Spleen (tissue), 11 donors: Measurements from ENCODE around the gene TMEM163. TPM values are rescaled to one million over a fixed set of nuclear protein-coding genes. Genes with fewer than 3 reads are reported as not detected.

Source experiments
- DNase-seq: peaks from one replicate; pipeline ENCODE4 v3.0.0-alpha.2; 2020
- H3K27ac ChIP-seq, 8 donors: fragments of 200-600 bp; sonication (generic) in 7 of 8; 1 replicate in 4 of 8; 2 replicates in 4 of 8; pipeline versions ENCODE4 v1.5.0 to v1.8.0; 2016 to 2021; ENCODE audit warnings: inconsistent platforms in 4 of 8, mild to moderate bottlenecking in 4 of 8, moderate library complexity in 1 of 8
- H3K27me3 ChIP-seq, 7 donors: fragments of 200-600 bp; sonication (generic) in 6 of 7; replicated peaks in 1 of 7; 1 replicate in 4 of 7; 2 replicates in 3 of 7; pipeline versions ENCODE4 v1.5.0 to v1.8.0; 2016 to 2021; ENCODE audit warnings: inconsistent platforms in 3 of 7, mild to moderate bottlenecking in 1 of 7
- H3K36me3 ChIP-seq, 6 donors: fragments of 200-600 bp; sonication (generic) in 5 of 6; 1 replicate in 4 of 6; 2 replicates in 2 of 6; pipeline versions ENCODE4 v1.5.0 to v1.8.0; 2016 to 2021; ENCODE audit warnings: inconsistent platforms in 2 of 6
- H3K4me1 ChIP-seq, 6 donors: fragments of 200-600 bp; sonication (generic) in 5 of 6; 1 replicate in 3 of 6; 2 replicates in 3 of 6; pipeline versions ENCODE4 v1.5.0 to v1.8.0; 2016 to 2021; ENCODE audit warnings: inconsistent platforms in 3 of 6
- H3K4me3 ChIP-seq, 8 donors: fragments of 200-600 bp; sonication (generic) in 7 of 8; 1 replicate in 4 of 8; 2 replicates in 4 of 8; pipeline versions ENCODE4 v1.5.0 to v1.8.0; 2016 to 2021; ENCODE audit warnings: inconsistent platforms in 4 of 8, mild to moderate bottlenecking in 4 of 8, moderate library complexity in 2 of 8
- H3K9me3 ChIP-seq, 8 donors: fragments of 200-600 bp; sonication (generic) in 7 of 8; 1 replicate in 4 of 8; 2 replicates in 4 of 8; pipeline versions ENCODE4 v1.5.0 to v1.8.0; 2016 to 2021; ENCODE audit warnings: inconsistent platforms in 4 of 8
- CTCF ChIP-seq, 11 experiments: fragments of 200-600 bp in 7 of 11; fragments of 450-650 bp in 4 of 11; sonication (generic) in 4 of 11; IDR thresholded peaks in 8 of 11; conservative IDR thresholded peaks in 3 of 11; 1 replicate in 7 of 11; 2 replicates in 4 of 11; pipeline versions ENCODE4 v1.4.0 to v1.8.0; 2016 to 2021; ENCODE audit warnings: antibody characterized with exemption in 11 of 11, inconsistent platforms in 4 of 11, mild to moderate bottlenecking in 1 of 11
- POLR2A ChIP-seq, 3 donors: fragments of 450-650 bp; IDR thresholded peaks; one replicate each; pipeline ENCODE4 v1.5.1; 2017; ENCODE audit warnings: antibody characterized with exemption in 3 of 3, mild to moderate bottlenecking in 1 of 3
- POLR2AphosphoS5 ChIP-seq, 3 donors: sonication (generic); formaldehyde crosslinking; IDR thresholded peaks; one replicate each; pipeline ENCODE4 v1.5.1; 2017; ENCODE audit warnings: antibody characterized with exemption in 3 of 3
- WGBS, 5 donors: extraction: QIAGEN DNeasy Blood & Tissue Kit in 3 of 5; methylation state at CpG; one replicate each; pipeline versions ENCODE4 v1.1.5 to v1.1.7; 2013 to 2018; 5-methylcytosine and 5-hydroxymethylcytosine counted together
- intact Hi-C: fragments of 100-400 bp; cut with DNase I; formaldehyde crosslinking; loops from one replicate; pipeline ENCODE4 v1.15.0; 2023; ENCODE audit warnings: low total_unique reads
- polyA plus RNA-seq, 3 donors: library from polyadenylated mRNA; stranded (reverse); fragments of 200-250 nt; gene quantifications; one replicate each; pipeline ENCODE4 v1.2.1, GENCODE V29; 2013
- total RNA-seq, 7 donors: library from RNA; depleted of rRNA in 3 of 7; stranded (reverse); fragments of >200 nt in 3 of 7; fragmentation: NEBNext Ultra II Directional in 4 of 7; extraction: Animal tissue kit (Norgen Biotek cat#: 25700) in 4 of 7; gene quantifications; one replicate each; pipeline versions ENCODE4 v1.1.0 to v1.2.1, GENCODE V29; 2016 to 2021
- donor health status: healthy with polysubstance abuse.
- donor health status: DM: no; HTN: no; CAD: no; lungs with moderate emphysema.
- donor health status: DM: no; HTN: no; CAD: no.
- donor health status: Bipolar disorder and iron deficiency.
- donor health status: healthy.
- donor health status: DM: no; HTN: no; CAD: no.
- donor health status: DM: yes; HTN: yes; CAD: no.

The TMEM163 gene
- total and polyA plus RNA-seq, 10 donors = 2.4 to 12.5 (median 3.7) TPM

GRCh38 chr2:134706587-134707329, 12.0 kb downstream of the TMEM163 start:
- DNase-seq = no peak
- Histone ChIP-seq H3K36me3 (no peaks in the 10 kb centered on the region), H3K4me1 (peaks cover 0 to 16% (median 11%) of the 10 kb centered on the region in 6 donors), H3K9me3 (no peaks in the 10 kb centered on the region), H3K4me3 (peak overlapping the region in 1 of 8 donors; percentile 42), H3K27me3 (peaks cover 0 to 65% (median 6%) of the 10 kb centered on the region in 7 donors), H3K27ac (no peak overlapping the region)
- TF ChIP-seq POLR2AphosphoS5 (IDR thresholded peaks at IDR 0.05) = peak in 2 of 3 donors; percentile 47 to 54
- peak in 1 of 11 experiments; percentile 8 for TF ChIP-seq CTCF (IDR thresholded peaks at IDR 0.05 in 8 of 11, conservative IDR thresholded peaks at IDR 0.05 in 3 of 11)
- TF ChIP-seq POLR2A (IDR thresholded peaks at IDR 0.05) = no peak
- intact Hi-C loops = no loop called here
- 9 to 19% (median 11%) methylated on average over 18 of the region's 18 CpGs for WGBS, 5 donors

- no peak for DNase-seq
- Histone ChIP-seq H3K4me1 (peaks cover 0 to 16% (median 11%) of the 10 kb centered on the region in 6 donors), H3K4me3 (no peak overlapping the region), H3K9me3 (no peaks in the 10 kb centered on the region), H3K27ac (no peak overlapping the region), H3K27me3 (peaks cover 0 to 70% (median 6%) of the 10 kb centered on the region in 7 donors), H3K36me3 (no peaks in the 10 kb centered on the region)
- 71 to 79% (median 77%) methylated on average over 16 to 21 of the region's 21 CpGs for WGBS, 5 donors
- no peak for TF ChIP-seq POLR2AphosphoS5 (IDR thresholded peaks at IDR 0.05)
- intact Hi-C loops = no loop called here
Observed at GRCh38 chr2:134705861-134706586, 12.8 kb downstream of the TMEM163 start.

- H3K36me3 ChIP-seq = no peaks in the 10 kb centered on the region
- intact Hi-C loops = no loop called here
- WGBS, 5 donors = 72 to 94% (median 86%) methylated on average over 3 to 4 of the region's 4 CpGs
- H3K9me3 ChIP-seq = no peaks in the 10 kb centered on the region
- H3K4me3 ChIP-seq = no peak overlapping the region
- H3K4me1 ChIP-seq = peaks cover 0 to 16% (median 11%) of the 10 kb centered on the region in 6 donors
- no peak for DNase-seq
- TF ChIP-seq POLR2A (IDR thresholded peaks at IDR 0.05) (no peak), POLR2AphosphoS5 (IDR thresholded peaks at IDR 0.05) (no peak), CTCF (IDR thresholded peaks at IDR 0.05 in 8 of 11, conservative IDR thresholded peaks at IDR 0.05 in 3 of 11) (no peak)
- H3K27ac ChIP-seq = no peak overlapping the region
- H3K27me3 ChIP-seq = peaks cover 0 to 63% (median 6%) of the 10 kb centered on the region in 7 donors
Observed at GRCh38 chr2:134704173-134704572, 14.6 kb downstream of the TMEM163 start.

- WGBS, 5 donors = 16 to 32% (median 28%) methylated on average over 1 of the region's 1 CpG
- H3K27me3 ChIP-seq = peaks cover 0 to 63% (median 6%) of the 10 kb centered on the region in 7 donors
- no peaks in the 10 kb centered on the region for H3K9me3 ChIP-seq
- DNase-seq = no peak
- H3K27ac ChIP-seq = no peak overlapping the region
- TF ChIP-seq POLR2A (IDR thresholded peaks at IDR 0.05) (no peak), POLR2AphosphoS5 (IDR thresholded peaks at IDR 0.05) (no peak), CTCF (IDR thresholded peaks at IDR 0.05 in 8 of 11, conservative IDR thresholded peaks at IDR 0.05 in 3 of 11) (no peak)
- H3K4me1 ChIP-seq = peaks cover 0 to 16% (median 11%) of the 10 kb centered on the region in 6 donors
- H3K36me3 ChIP-seq = no peaks in the 10 kb centered on the region
- intact Hi-C loops = no loop called here
- no peak overlapping the region for H3K4me3 ChIP-seq
Observed at GRCh38 chr2:134703426-134703825, 15.4 kb downstream of the TMEM163 start.
